HG03175 (cell line): ENCODE data around the gene MPP1.

Experiments
- ATAC-seq: cut with Tn5 transposase; IDR thresholded peaks from one replicate; pipeline ENCODE4 v1.9.1; 2021; ENCODE audit warnings: mild to moderate bottlenecking, moderate library complexity; ENCODE audit not compliant: unreplicated experiment

Gene MPP1

DNA sequence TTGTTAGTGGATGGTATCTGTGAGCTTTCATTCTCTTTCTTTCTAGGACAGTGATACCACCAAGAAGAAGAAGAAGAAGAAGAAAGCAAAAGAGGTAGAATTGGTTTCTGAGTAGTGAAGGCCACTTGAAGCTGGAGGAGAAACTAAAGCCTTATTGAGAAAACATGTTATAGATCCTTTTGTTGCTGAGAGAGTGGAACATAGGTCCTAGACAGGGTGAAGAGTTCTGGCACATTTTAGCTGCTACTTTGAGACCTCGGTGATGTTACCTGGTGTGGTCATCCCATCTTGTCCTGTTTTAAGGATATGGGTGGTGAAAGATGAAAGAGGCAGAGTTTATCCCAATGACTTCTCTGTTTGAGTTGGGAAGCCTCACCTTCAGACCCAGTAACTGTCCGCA lies 28.5 kb downstream of the MPP1 start:
- ATAC-seq = no peak

DNA sequence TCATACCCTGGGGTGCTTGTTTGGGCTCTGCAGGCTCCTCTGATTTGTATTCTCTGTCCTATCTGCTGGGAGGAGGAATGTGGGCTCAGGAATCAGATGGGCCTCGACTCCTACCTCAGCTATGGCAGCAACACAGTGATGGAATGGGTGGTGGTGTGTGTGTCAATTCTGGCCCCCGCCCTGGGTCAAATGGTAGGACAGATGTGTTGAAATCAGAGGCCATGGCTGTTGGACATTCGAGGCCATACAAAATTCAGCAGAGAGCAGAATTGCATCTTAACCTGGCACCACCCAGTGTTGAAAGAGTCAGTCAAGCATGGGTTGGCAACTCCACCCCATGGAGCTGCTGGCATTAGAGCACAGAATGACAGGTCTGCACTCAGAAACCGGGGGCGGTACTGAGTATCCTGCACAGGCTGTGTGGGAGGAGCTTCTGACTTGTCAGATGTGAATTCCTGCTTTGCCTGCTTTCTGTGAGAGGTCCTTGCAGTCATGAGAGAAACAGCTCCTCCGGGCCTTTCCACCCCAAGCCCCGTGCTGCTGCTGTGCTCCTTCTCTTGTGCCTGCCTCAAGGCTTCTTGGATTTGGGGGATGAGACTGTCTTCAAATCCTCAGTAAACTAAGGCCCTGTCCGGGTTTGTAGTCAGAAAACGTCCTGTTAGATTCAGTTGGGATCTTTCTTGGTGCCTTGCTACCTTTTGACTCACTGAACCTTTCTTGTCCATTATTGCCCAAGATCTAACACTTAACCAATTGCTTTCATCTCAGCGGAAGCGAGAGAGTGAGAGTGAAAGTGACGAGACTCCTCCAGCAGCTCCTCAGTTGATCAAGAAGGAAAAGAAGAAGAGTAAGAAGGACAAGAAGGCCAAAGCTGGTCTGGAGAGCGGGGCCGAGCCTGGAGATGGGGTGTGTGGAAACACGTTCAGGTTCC lies 29.6 kb downstream of the MPP1 start:
- no peak for ATAC-seq

DNA sequence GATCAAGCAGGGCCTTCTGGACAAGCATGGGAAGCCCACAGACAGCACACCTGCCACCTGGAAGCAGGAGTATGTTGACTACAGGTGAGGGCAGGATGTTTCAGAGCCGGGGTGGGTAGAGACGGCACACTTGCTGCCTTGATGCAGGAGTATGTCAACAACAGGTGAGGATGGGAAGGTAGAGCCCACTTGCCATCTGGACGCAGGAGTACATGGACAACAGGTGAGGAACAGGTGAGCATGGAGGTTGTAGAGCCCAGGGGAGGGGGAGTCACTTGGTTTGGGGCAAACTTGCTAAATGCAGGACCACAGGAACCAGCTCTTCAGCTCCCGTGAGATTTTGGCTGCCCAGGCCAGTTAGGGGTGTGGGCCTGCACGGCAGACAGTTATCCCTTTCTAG lies 30.7 kb downstream of the MPP1 start:
- ATAC-seq = no peak

DNA sequence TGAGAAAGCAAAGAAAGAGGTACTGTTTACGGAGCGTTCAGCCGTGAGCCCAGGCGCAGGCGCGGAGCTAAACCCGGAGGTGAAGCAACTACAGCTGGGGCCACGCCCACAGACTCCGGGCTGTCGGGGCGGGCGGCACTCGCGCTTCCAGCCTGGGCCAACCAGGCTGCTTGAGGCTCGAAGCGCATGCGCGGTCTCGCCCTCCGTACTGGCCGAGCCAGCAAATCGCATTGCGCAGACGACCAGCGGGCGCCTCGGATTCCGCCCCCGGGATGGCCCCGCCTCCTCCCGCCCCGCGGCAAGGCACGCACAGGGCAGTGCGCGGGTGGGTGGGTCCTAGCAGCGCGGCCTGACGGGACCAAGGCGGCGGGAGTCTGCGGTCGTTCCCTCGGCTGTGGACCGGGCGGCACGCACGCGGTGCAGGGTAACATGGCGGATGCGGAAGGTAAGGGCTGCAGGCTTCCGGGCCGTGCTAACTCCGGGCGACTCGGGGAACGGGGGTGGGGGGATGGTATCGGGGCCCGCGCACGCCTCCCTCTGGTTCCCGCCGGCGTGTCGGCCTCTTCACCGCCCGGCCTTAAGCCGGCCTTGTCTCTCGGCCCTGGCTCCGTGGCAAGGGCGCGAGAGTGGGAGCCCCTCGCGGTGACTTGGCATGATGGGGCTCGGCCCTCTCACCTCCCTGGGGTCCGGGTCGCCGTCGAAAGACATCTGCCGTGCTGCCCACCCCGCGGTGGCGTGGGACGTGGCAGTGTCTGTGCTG lies 42.6 kb downstream of the MPP1 start, which contains the start of gene DKC1:
Gene DKC1 (plus strand): TSS at position 328 of the 760 bp plus-strand sequence. CDS start 102 bp downstream, at position 430.
- ATAC-seq = peak; percentile 85

DNA sequence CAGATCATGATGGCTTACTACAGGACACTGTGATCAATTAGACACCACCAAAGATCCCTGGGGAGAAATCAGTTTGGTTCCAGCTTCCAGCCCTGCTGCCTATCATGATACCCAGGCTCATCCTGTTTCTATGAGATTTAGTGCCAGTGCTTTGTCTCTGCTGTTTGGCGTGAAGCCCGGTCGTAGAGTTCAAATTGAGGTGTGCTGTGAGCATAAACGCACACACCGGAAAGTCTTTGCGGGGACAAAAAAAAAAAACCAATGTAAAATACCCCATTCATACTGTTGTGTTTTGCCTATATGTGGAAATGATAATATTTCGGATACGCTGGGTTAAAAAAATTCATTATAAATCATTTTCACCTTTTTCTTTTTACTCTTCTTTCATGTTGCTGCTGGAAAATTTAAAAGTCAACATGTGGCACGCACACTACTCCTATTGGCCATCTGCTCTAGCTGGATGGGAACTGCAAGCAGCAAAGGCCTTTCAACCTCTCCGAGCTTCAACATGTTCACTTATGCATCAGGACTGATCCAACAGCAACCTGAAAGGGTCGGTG lies 43.2 kb downstream of the MPP1 start:
- ATAC-seq = no peak

DNA sequence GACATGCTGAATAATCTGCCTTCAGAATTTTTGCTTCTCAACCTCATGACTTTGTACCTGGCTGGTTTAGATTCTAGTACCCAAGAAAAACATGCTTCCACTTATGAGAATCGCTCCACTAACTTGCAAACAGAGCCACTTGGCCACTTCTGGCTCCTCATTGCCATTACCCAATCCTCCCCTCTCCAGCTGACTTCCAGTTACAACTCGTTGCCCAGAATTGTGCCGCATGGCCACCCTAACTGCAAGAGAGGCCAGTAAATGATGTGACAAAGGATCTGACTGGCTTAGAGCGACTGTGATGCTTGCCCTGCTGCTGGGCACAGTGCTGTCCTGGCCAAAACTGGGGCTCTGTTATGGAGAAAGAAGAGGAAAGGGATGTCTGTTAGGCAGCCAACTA lies 46.6 kb downstream of the MPP1 start:
- ATAC-seq = no peak

DNA sequence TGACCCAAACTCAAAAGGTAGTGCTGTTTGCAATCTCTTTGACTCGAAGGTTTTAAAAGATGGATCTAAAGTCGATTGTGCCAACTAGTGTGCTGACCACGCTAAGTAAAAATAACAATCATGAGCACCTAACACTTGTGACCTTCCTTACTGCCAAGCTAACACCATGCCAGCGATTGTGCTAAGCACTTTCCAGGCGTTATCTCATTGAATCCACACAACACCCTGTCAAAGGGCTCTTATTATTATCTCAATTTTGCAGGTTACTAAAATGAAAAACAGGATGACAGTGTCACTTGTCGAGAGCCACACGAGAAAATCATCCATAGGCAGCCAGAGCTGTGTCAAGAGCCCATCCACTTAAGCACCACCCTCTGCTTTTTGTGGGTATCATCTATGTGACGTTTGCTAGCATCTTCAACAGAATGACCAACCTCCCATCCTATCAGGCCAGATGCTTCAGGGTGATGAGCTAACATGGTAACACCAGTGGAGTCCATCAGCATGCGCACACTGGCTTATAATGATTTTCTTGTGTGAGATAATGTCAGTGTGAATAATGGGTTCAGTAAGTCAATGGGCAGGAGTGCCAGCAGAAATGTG lies 53.5 kb downstream of the MPP1 start:
- ATAC-seq = no peak

DNA sequence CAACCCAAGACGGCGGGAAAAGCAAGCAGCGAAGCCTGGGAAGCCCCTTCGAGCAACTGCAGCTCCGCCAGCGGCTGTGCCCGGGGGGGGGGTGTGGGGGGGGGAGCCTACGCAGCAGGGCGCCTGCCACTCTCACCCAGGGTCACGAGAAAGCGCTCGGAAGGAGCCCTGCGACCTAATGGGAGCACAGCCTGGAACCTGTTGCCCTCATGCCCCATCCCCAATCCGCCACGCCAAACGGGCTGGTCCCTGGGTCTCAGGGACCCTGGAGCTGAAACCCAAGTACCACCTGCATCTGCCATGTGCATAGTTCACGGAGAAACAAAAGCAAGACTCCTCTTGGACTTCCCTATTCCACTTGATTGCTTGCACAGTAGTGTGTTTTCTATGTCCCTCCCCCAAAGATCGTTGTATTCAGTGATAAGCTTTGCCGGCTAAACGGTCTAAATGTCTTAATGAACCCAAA lies 54.0 kb downstream of the MPP1 start:
- ATAC-seq = peak; percentile 12

DNA sequence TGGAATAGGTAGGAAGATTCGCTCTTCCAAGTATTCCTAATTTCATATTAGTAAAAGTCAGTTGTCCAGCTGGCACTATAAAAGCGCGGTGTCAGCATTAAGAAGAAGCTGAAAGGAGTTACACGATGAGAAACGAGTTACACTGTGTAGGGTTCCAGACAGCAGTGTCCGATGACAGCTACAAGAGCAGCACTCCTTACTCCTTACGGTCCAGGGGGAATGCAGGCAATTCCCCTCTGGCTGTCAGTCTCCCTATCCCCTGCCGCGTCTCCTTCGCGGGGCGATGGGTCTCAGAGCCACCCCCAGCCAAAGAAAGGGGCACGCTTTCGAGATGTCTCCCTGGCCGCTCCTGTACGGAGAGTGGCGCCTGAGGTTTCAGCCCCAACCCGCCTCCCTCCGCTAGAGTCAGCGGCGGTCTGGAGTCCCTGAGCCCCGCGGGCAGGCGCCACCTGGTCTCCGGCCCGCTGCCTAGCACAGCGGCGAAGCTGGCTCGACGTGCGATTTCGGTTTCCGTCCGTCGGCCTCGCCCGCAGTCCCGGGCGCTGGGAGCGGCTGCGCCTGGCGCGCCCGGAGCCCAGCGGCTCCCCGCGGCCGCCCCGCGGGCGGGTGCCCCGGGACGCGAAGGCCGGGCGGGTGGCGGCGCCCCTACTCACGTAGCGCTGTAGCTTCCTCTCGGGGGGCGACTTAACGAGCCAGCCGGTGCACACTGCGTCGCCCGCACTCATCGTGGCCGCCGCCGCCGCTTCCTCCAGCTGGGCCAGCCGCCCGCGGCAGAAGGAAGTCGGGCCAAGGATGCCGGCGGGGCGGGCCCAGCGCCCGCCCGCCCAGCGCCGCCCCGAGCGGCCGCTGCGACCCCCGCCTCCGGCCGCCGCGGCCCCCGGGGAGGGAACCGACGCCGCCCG lies 54.7 kb downstream of the MPP1 start, which contains the start of gene GAB3:
Gene GAB3 (minus strand): TSS at position 777 of the 902 bp plus-strand sequence. CDS start 52 bp downstream, at position 725.
- peak; percentile 66 for ATAC-seq

DNA sequence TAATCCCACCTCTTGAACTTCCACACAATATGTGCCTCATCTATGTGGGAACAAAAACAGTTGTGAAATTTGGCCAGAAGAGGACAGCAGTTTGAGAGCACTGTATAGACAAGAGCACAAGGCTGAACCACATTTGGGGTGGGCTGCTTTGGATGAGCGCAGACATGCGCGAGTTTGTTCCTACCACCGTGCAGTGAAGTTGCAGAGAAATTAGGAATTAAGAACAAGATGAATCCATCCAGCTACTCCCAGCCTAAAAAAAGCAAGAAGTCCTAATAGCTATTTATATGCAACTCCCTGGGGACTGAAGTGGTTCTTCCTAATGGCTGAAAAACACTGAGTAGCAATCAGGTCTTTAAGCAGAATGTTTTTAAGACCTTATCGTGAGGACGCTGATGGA lies 55.4 kb downstream of the MPP1 start:
- ATAC-seq = no peak

DNA sequence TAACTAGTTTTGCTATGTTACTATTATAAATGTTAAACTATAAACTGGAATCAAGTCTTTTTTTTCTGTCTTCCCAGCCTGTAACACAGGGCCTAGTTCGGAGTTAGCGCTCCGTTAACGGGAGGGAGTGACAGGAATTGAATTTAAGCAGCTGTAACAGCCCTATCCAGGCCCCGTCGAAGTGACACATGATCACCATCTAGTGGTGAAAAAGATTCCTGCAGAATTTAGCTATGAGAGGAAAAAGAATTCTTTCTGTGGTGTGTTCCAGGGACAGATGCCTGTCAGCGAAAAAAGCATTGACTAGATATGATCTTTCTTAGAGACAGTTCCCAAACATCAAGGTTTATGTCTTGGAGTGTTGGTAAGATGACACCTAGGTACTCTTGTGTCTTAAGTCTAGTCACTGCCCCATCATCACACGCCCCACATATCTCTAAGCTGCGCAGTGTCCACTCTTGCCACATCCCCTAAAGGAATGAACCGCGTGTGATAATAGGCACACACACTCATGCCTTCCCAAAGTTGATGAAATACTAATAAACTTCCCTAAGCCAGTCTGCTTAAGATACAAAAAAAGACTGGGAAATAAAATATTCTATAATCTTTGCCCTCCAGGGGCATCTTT lies 56.5 kb downstream of the MPP1 start:
- ATAC-seq = peak; percentile 54

DNA sequence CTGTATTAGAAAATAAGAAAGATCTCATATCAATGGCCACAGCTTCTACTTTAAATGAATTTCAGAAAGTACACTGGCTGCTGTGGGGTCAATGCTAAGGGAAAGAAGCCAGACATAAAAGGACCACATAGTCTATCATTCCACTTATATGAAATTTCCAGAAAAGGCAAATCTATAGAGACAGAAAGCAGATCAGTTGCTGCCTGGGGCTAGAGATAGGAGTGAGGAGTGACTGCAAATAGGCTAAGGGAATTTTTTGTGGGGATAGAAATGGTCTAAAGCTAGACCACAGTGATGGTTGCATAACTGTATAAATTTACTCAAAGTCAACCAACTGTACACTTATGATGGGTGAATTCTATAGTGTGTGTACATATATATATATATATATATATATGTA lies 62.7 kb downstream of the MPP1 start:
- ATAC-seq = no peak

DNA sequence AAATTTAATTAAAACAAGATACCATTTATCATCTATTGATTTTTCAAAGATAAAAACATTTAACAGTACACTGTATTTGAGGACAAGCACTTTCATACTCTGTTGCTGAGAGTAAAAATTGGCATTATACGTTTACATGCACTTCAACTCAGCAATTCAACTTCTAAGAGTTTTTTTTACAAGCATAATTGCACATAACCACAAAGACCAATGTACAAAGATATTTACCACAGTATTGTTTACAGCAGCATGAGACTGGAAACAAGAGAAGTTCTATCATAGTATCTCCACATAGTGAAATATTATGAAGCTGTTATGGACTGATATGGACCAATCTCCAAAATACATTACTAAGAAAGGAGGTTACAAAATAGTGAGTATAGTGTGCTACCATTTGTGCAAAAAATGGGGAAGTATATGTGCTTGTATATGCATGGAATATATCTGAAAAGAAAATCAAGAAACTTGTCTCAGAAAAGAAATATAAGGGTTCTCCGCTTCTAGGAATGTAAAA lies 65.3 kb downstream of the MPP1 start:
- ATAC-seq = no peak

DNA sequence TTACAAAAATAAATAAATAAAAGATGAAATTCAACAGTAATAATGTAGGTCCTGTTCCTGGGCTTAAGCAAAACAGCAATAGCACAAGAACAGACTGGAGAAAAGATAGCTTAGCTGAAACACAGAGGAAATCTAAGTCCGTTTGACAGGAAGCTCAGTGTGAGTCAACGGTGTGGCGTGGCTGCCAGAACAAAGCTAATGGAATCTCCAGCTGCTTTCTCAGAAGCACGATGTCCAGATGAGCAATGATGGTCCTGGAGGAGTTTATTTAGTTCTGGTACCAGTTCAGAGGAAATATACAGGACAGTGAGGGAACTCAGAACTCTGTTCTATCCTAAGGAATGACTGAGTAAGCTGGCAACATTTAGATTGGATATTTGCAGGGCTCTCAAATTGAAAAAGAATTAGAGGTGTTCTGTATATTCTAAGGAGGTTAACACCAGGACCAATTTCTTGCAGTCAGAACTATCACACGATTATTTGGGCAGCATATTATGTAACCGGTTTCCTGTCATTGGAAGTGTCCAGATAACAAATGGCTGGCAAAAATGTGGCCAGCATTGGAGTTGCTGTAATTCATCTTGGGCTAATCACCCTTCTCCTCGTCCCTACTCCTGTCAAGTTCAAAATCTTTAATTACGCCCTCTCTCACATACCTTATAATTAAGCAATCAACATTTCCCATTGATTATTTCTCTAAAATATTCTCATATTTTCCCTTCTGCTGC lies 67.1 kb downstream of the MPP1 start:
- no peak for ATAC-seq

DNA sequence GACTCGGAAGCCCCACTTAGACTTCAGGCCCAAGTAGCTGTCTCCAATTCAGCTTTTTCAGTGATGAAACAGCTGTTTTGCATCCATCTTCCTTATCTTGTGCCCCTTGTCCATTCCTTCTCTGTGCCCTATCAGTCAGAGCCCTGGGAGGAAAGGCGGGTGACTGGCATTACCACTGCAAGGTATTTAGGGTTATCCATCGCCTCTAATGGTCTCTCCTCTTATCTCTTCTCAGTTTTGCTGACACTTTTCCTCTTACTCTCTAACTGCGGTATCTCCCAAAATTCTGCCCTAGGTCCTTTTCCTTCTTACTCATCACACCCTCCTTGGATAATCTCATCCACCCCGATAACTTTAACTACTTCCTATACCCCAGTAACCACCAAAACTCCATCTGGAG lies 68.1 kb downstream of the MPP1 start:
- ATAC-seq = no peak

DNA sequence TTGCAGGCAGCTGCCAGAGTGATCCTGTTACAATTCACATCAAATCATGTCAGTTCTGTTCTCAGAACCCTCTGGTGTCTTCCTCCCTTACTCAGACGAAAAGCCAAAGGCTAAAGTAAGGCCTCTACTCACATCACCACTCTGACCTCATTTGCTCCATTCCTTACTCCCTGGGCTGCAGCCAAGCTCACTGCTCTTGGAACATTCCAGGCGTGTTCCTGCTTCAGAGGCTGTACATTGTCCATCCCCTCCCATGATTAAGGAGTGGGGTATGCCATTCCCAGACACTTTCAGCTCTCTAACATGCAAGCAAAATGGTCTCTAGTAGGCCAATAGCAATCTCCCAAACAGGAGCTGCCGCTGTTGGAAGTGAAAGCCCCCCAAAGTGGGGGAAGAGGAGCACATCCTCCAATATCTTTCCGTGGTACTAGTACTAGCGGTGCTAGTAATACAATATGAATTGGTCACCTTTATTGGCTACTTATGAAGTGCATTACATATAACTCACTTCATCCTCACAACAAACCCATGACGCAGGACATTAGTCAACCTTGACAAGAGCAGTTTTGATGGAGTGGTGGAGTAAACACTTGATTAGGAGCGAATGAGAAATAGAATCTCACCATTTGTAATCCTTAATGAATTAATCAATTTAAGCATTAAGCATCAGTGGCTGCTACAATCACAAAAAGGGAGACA lies 69.4 kb downstream of the MPP1 start:
- no peak for ATAC-seq

DNA sequence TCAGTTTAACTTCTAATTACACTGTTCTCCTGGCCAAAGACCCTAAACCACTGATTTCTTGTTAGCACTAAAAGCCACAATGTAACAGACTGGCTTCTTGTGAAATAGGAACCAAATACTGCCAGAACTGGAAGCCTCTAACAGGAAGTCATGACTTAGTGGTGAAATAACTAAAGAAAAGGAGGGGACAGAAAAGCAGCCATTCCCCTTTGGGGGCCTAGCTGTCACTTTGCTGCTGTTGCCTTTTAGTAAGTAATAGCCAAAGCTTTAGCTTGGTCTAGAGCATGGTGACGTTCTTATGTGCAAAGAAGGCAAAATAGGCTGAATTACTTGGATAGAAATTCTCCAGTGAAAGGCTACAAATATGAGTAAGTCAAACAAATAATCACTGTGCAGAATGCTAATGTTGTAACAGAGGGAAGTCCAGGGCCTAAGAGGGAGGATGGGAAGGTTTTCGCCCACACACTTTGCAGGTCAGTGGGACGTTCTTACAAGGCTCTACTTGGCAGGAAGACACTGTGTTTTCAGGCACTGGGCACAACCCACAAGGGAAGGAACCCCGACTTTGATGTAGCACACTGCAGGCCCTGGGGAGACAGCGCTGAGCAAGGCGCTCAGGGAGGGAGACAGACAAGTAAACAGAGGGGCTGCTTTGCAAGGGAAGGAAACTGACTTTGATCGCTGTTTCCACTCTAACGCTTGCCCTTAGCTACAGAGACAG lies 71.1 kb downstream of the MPP1 start:
- ATAC-seq = no peak
